Measurements from ENCODE around the gene ALK.

ALK gene

DNA sequence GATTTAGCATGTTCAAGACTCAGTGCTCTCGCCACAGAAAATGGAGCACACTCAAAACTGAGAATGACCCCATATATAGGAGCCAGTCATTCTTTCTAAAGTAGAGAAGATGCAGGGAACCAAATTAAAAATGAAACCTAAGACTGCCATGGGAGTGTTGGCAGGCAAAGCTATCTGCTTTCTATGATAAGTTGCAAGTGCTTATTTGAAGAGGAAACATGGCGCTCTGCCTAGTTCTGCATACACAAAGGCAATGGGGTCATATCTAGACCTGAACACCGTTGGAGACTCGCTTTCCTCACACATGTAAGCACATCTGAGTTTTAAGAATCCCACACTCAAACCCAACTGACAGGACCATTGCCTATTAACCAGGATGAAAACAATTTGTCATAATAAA is 292.5 kb downstream of the ALK start:
- Histone ChIP-seq H2AFZ (ENCODE audit: low read depth, low read length) (no peak overlapping the region), H4K20me1 (ENCODE audit: insufficient read depth, low read length) (no peaks in the 10 kb centered on the region), H3K4me3 (ENCODE audit: low read length) (no peak overlapping the region), H3K4me2 (ENCODE audit: low read length) (no peak overlapping the region), H3K79me2 (ENCODE audit: low read length) (no peaks in the 10 kb centered on the region), H3K9me3 (ENCODE audit: insufficient read depth, low read length) (no peaks in the 10 kb centered on the region), H3K27ac (ENCODE audit: low read length) (no peak overlapping the region), H3K9ac (ENCODE audit: low read length) (no peak overlapping the region), H3K27me3 (ENCODE audit: low read depth, low read length) (peaks cover 45% of the 10 kb centered on the region), H3K36me3 (replicated peaks; ENCODE audit: low read depth, low read length) (no peaks in the 10 kb centered on the region), H3K4me1 (ENCODE audit: low read length) (no peaks in the 10 kb centered on the region)
- no peak for TF ChIP-seq EZH2phosphoT487 (IDR thresholded peaks at IDR 0.05; ENCODE audit: low read depth)
- TF ChIP-seq, protein P1, sequence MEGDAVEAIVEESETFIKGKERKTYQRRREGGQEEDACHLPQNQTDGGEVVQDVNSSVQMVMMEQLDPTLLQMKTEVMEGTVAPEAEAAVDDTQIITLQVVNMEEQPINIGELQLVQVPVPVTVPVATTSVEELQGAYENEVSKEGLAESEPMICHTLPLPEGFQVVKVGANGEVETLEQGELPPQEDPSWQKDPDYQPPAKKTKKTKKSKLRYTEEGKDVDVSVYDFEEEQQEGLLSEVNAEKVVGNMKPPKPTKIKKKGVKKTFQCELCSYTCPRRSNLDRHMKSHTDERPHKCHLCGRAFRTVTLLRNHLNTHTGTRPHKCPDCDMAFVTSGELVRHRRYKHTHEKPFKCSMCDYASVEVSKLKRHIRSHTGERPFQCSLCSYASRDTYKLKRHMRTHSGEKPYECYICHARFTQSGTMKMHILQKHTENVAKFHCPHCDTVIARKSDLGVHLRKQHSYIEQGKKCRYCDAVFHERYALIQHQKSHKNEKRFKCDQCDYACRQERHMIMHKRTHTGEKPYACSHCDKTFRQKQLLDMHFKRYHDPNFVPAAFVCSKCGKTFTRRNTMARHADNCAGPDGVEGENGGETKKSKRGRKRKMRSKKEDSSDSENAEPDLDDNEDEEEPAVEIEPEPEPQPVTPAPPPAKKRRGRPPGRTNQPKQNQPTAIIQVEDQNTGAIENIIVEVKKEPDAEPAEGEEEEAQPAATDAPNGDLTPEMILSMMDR (IDR thresholded peaks at IDR 0.05; ENCODE audit: low read depth, low read length) = no peak

DNA sequence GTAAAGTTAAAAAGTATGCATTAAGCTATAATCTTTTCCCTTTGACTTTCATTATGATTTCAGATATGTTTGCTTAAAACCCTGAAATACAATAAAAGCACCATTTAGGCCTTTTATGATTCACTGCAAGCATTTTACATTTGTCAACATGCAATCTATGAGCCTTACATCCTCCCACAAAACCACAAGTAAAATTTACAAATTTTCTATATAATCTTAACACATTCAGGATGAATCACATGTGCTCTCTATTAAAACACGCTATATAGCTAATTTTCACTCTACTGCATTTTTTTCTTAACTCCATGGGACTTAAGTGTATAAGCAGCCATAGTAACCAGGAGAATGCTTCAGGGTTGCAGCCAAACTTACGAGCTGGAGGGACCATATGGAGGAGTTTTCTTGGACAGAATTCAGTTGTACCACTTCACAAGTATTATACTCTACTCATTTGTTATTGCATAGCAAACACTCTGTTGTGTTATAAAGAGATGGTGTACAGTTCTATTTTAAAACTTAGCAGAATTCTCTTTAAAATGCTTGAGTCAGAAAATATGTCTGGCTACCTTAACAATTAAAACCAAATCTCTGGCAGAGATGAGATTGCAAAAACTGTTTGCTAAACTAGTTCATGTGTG is 293.2 kb downstream of the ALK start:
- TF ChIP-seq, protein P1 (IDR thresholded peaks at IDR 0.05; ENCODE audit: low read depth, low read length) = no peak
- TF ChIP-seq EZH2phosphoT487 (IDR thresholded peaks at IDR 0.05; ENCODE audit: low read depth) = no peak

DNA sequence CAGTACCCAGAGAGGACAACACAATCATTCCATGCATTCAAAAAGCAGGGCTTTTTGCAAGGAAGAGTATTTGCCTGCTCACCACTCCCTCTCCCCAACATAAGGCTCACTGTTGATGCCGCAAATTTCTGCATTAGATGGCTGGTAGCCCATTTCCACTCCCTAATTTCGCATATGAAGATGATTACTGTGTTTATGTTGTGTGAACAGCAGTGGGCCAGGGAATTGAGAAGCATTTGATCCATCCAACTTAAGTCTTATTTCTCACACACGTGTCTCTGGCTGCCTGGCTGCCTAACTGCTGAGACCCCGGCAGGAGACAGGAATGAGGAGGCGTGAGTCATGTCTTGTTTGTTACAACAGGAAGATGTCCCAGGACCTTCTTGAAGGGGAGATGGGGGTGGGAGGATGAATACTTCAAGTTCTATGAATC is 294.1 kb downstream of the ALK start:
- Histone ChIP-seq H3K4me2 (ENCODE audit: low read length) (no peak overlapping the region), H3K9ac (ENCODE audit: low read length) (no peak overlapping the region), H3K36me3 (replicated peaks; ENCODE audit: low read depth, low read length) (no peaks in the 10 kb centered on the region), H3K27me3 (ENCODE audit: low read depth, low read length) (peaks cover 49% of the 10 kb centered on the region), H2AFZ (ENCODE audit: low read depth, low read length) (no peak overlapping the region), H3K27ac (ENCODE audit: low read length) (no peak overlapping the region), H3K79me2 (ENCODE audit: low read length) (no peaks in the 10 kb centered on the region), H3K9me3 (ENCODE audit: insufficient read depth, low read length) (no peaks in the 10 kb centered on the region), H4K20me1 (ENCODE audit: insufficient read depth, low read length) (no peaks in the 10 kb centered on the region), H3K4me1 (ENCODE audit: low read length) (no peaks in the 10 kb centered on the region), H3K4me3 (ENCODE audit: low read length) (no peak overlapping the region)
- no peak for TF ChIP-seq EZH2phosphoT487 (IDR thresholded peaks at IDR 0.05; ENCODE audit: low read depth)
- TF ChIP-seq, protein P1 (IDR thresholded peaks at IDR 0.05; ENCODE audit: low read depth, low read length) = no peak

More for the DNA sequence above, 293.2 kb downstream of the ALK start:
- Histone ChIP-seq H3K4me2 (ENCODE audit: low read length) (no peak overlapping the region), H3K9me3 (ENCODE audit: insufficient read depth, low read length) (no peaks in the 10 kb centered on the region), H3K27me3 (ENCODE audit: low read depth, low read length) (peaks cover 46% of the 10 kb centered on the region), H3K27ac (ENCODE audit: low read length) (no peak overlapping the region), H3K36me3 (replicated peaks; ENCODE audit: low read depth, low read length) (no peaks in the 10 kb centered on the region), H3K9ac (ENCODE audit: low read length) (no peak overlapping the region), H4K20me1 (ENCODE audit: insufficient read depth, low read length) (no peaks in the 10 kb centered on the region), H3K79me2 (ENCODE audit: low read length) (no peaks in the 10 kb centered on the region), H2AFZ (ENCODE audit: low read depth, low read length) (no peak overlapping the region), H3K4me3 (ENCODE audit: low read length) (no peak overlapping the region), H3K4me1 (ENCODE audit: low read length) (no peaks in the 10 kb centered on the region)

DNA sequence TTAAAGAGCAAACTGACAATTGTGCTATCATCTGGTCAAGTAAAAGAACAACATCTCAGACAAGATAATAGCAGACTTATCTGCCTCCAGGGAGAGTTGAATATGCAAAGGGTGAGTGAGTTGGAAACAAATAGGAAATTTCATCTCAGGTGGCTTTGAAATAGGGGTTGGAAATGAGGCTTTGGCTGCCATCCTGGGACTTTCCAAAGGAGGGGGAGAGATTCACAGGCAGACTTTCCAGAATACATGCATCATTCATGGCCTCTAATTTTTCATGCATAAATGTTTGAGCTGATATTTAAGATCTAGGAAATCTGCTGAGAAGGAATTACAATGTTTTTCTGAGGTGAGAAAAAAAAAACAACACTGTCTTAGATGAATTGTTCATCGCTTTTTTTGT is 300.5 kb downstream of the ALK start:
- no peaks in the 10 kb centered on the region for H3K4me1 ChIP-seq (ENCODE audit: low read length)
- peaks cover 25% of the 10 kb centered on the region for H3K27me3 ChIP-seq (ENCODE audit: low read depth, low read length)
- no peak for TF ChIP-seq EZH2phosphoT487 (IDR thresholded peaks at IDR 0.05; ENCODE audit: low read depth)
- TF ChIP-seq, protein P1 (IDR thresholded peaks at IDR 0.05; ENCODE audit: low read depth, low read length) = no peak
- H3K4me3 ChIP-seq (ENCODE audit: low read length) = no peak overlapping the region
- H3K27ac ChIP-seq (ENCODE audit: low read length) = no peak overlapping the region
- no peaks in the 10 kb centered on the region for H4K20me1 ChIP-seq (ENCODE audit: insufficient read depth, low read length)
- no peaks in the 10 kb centered on the region for H3K9me3 ChIP-seq (ENCODE audit: insufficient read depth, low read length)
- H3K4me2 ChIP-seq (ENCODE audit: low read length) = no peak overlapping the region
- H3K36me3 ChIP-seq (replicated peaks; ENCODE audit: low read depth, low read length) = no peaks in the 10 kb centered on the region
- H3K9ac ChIP-seq (ENCODE audit: low read length) = no peak overlapping the region
- no peaks in the 10 kb centered on the region for H3K79me2 ChIP-seq (ENCODE audit: low read length)
- H2AFZ ChIP-seq (ENCODE audit: low read depth, low read length) = no peak overlapping the region
